ENCODE measurements around the gene STK16. TPM values are rescaled to one million over a fixed set of nuclear protein-coding genes. Genes with fewer than 3 reads are reported as not detected.
"Not testable (repeated sequence)": the region's sequence is repeated elsewhere in the genome, so short reads cannot be mapped to it uniquely, and the experiment has no call there.

STK16 gene
- total and polyA plus RNA-seq, 3 experiments from 2014 or later: 18.6 to 26.1 (median 23.0) TPM

- H3K27me3 ChIP-seq (ENCODE audit: insufficient read depth, low read length, poor library complexity, severe bottlenecking); H3K9me3 ChIP-seq (ENCODE audit: low read length); DNase-seq; POLR2A ChIA-PET; H3K27ac ChIP-seq (ENCODE audit: low read depth, low read length); H3K9me3 Mint-ChIP-seq; H3K4me1 ChIP-seq (ENCODE audit: insufficient read depth, low read length); H3K27me3 Mint-ChIP-seq; H3K4me3 ChIP-seq (ENCODE audit: low read length): not testable (repeated sequence)
- Mint-ChIP-seq H3K27ac (peak overlapping the region in 7 of 8 donors; percentile 32 to 84 (median 74)), H3K36me3 (peaks cover 8 to 45% (median 12%) of the 10 kb centered on the region in 3 donors), H3K4me1 (peaks cover 8 to 21% (median 10%) of the 10 kb centered on the region in 3 donors), H3K4me3 (peak overlapping the region in 1 of 7 donors; percentile 27)
- CTCF ChIA-PET: interaction anchor here (1.0 to 14.9 kb wide), 3 partner anchors 5 to 10 kb away, joined by 3 to 258 read pairs (median 5); partner anchors contain the start of gene DNAJB2
- peaks cover 18% of the 10 kb centered on the region for H3K36me3 ChIP-seq (ENCODE audit: insufficient read depth, low read length)
These were observed 41.8 kb downstream of the STK16 start for GRCh38 chr2:219287116-219287440.

GRCh38 chr2:219287580-219288265 is 42.4 kb downstream of the STK16 start:
- no peak overlapping the region for H3K4me3 Mint-ChIP-seq
- peaks cover 12% of the 10 kb centered on the region for H3K36me3 ChIP-seq (ENCODE audit: insufficient read depth, low read length)
- peaks cover 3 to 38% (median 11%) of the 10 kb centered on the region in 3 donors for H3K36me3 Mint-ChIP-seq
- H3K27me3 Mint-ChIP-seq: no peaks in the 10 kb centered on the region
- no peak for DNase-seq
- POLR2A ChIA-PET: interaction anchor here (0.7 to 0.9 kb wide), 2 partner anchors 9 to 110 kb away, joined by 3 read pairs; partner anchors contain the start of gene DNAJB2
- no peaks in the 10 kb centered on the region for H3K27me3 ChIP-seq (ENCODE audit: insufficient read depth, low read length, poor library complexity, severe bottlenecking)
- no peak overlapping the region for H3K4me3 ChIP-seq (ENCODE audit: low read length)
- H3K27ac ChIP-seq (ENCODE audit: low read depth, low read length): peak overlapping the region; percentile 9
- H3K4me1 ChIP-seq (ENCODE audit: insufficient read depth, low read length): no peaks in the 10 kb centered on the region
- peak overlapping the region in 7 of 8 donors; percentile 17 to 84 (median 74) for H3K27ac Mint-ChIP-seq
- H3K9me3 Mint-ChIP-seq: no peaks in the 10 kb centered on the region
- no peaks in the 10 kb centered on the region for H3K9me3 ChIP-seq (ENCODE audit: low read length)
- H3K4me1 Mint-ChIP-seq: peaks cover 5 to 19% (median 8%) of the 10 kb centered on the region in 3 donors
- CTCF ChIA-PET: interaction anchor here (1.0 kb wide), 1 partner anchor 9 kb away, joined by 3 read pairs; the partner anchor contains the start of gene DNAJB2

GRCh38 chr2:219289195-219289536 is 43.9 kb downstream of the STK16 start:
- Mint-ChIP-seq H3K9me3 (no peaks in the 10 kb centered on the region), H3K27me3 (no peaks in the 10 kb centered on the region), H3K27ac (peak overlapping the region in 2 of 8 donors; percentile 19 to 36), H3K36me3 (peaks cover 0 to 24% (median 0%) of the 10 kb centered on the region in 3 donors), H3K4me1 (peaks cover 3 to 12% (median 4%) of the 10 kb centered on the region in 3 donors), H3K4me3 (no peak overlapping the region)
- ChIA-PET POLR2A (no interaction called here), CTCF (interaction anchor here (0.8 to 7.4 kb wide), 3 partner anchors 9 to 220 kb away, joined by 3 to 258 read pairs (median 3); partner anchors contain the start of genes DNAJB2 and NHEJ1)
- H3K9me3 ChIP-seq (ENCODE audit: low read length): no peaks in the 10 kb centered on the region
- no peaks in the 10 kb centered on the region for H3K36me3 ChIP-seq (ENCODE audit: insufficient read depth, low read length)
- no peak overlapping the region for H3K4me3 ChIP-seq (ENCODE audit: low read length)
- peaks cover under 1% of the 10 kb centered on the region for H3K4me1 ChIP-seq (ENCODE audit: insufficient read depth, low read length)
- H3K27me3 ChIP-seq (ENCODE audit: insufficient read depth, low read length, poor library complexity, severe bottlenecking): no peaks in the 10 kb centered on the region
- no peak for DNase-seq
- H3K27ac ChIP-seq (ENCODE audit: low read depth, low read length): no peak overlapping the region

- Histone ChIP-seq H3K36me3 (ENCODE audit: insufficient read depth, low read length) (no peaks in the 10 kb centered on the region), H3K27ac (ENCODE audit: low read depth, low read length) (no peak overlapping the region), H3K4me3 (ENCODE audit: low read length) (no peak overlapping the region), H3K9me3 (ENCODE audit: low read length) (no peaks in the 10 kb centered on the region), H3K4me1 (ENCODE audit: insufficient read depth, low read length) (peaks cover 5% of the 10 kb centered on the region), H3K27me3 (ENCODE audit: insufficient read depth, low read length, poor library complexity, severe bottlenecking) (no peaks in the 10 kb centered on the region)
- Mint-ChIP-seq H3K36me3 (peaks cover 0 to 19% (median 0%) of the 10 kb centered on the region in 3 donors), H3K9me3 (no peaks in the 10 kb centered on the region), H3K27me3 (no peaks in the 10 kb centered on the region), H3K4me1 (peaks cover 7 to 15% (median 7%) of the 10 kb centered on the region in 3 donors), H3K27ac (peak overlapping the region in 3 of 8 donors; percentile 36 to 92 (median 72)), H3K4me3 (no peak overlapping the region)
- ChIA-PET CTCF (interaction anchor here (0.8 to 7.4 kb wide), 4 partner anchors 10 to 220 kb away, joined by 3 to 258 read pairs (median 3); partner anchors contain the start of genes DNAJB2 and NHEJ1), POLR2A (no interaction called here)
- DNase-seq: no peak
These were observed 44.5 kb downstream of the STK16 start for GRCh38 chr2:219289537-219290361.

DNA sequence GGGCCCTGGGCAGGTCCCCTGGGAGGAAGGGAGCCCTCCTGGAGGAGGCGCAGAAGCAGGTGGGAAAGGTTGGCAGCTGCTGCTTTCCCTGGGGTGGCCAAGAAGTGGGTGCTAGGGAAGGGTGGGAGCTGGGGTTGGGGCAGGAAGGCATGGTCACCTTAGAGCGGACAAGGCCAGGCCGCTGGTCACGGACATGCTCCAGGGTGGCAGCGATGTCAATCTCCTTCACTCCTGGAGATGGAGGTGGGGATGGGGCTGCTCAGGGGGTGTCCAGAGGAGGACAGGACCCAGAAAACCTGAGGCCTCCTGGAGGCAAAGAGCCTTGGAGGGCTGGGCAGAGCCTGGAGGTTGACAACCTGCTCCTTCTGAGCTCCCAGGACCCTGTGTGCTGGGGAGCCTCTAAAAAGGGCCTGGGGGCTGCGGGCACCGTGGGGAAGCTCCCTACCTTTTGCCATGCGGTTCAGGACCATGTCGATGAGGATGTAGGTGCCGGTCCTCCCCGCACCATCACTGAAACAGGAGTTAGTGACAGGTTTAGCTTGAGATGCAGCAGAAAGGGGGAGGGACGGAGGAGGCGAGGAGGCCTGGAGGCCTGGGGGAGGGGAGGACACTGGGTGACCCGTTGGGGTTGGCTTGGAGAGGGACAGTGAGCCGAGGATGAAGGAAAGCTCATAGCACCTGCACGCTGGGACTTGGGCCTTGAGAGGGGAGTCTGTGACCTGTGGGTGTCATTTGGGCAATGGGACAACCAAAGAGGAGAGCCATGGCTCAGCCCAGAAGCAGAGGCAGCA is 45.3 kb downstream of the STK16 start:
- H3K4me3 ChIP-seq (ENCODE audit: low read length): no peak overlapping the region
- Mint-ChIP-seq H3K27ac (peak overlapping the region in 4 of 8 donors; percentile 47 to 86 (median 63)), H3K4me1 (peaks cover 10 to 19% (median 12%) of the 10 kb centered on the region in 3 donors), H3K4me3 (no peak overlapping the region), H3K9me3 (no peaks in the 10 kb centered on the region), H3K36me3 (peaks cover 0 to 10% (median 0%) of the 10 kb centered on the region in 3 donors), H3K27me3 (no peaks in the 10 kb centered on the region)
- H3K4me1 ChIP-seq (ENCODE audit: insufficient read depth, low read length): peaks cover 10% of the 10 kb centered on the region
- no peaks in the 10 kb centered on the region for H3K9me3 ChIP-seq (ENCODE audit: low read length)
- H3K27me3 ChIP-seq (ENCODE audit: insufficient read depth, low read length, poor library complexity, severe bottlenecking): no peaks in the 10 kb centered on the region
- H3K36me3 ChIP-seq (ENCODE audit: insufficient read depth, low read length): no peaks in the 10 kb centered on the region
- ChIA-PET POLR2A (interaction anchor here (0.6 to 1.3 kb wide), 2 partner anchors 10 to 50 kb away, joined by 3 to 4 read pairs; no protein-coding TSS in a partner anchor), CTCF (interaction anchor here (0.8 to 7.4 kb wide), 4 partner anchors 11 to 64 kb away, joined by 3 to 258 read pairs (median 3); partner anchors contain the start of genes DNAJB2, GLB1L, STK16 and TUBA4A)
- no peak overlapping the region for H3K27ac ChIP-seq (ENCODE audit: low read depth, low read length)
- DNase-seq: no peak

- Mint-ChIP-seq H3K27me3 (no peaks in the 10 kb centered on the region), H3K4me3 (no peak overlapping the region), H3K27ac (peak overlapping the region in 2 of 8 donors; percentile 47 to 58), H3K4me1 (peaks cover 10 to 18% (median 16%) of the 10 kb centered on the region in 3 donors), H3K9me3 (no peaks in the 10 kb centered on the region), H3K36me3 (peaks cover 0 to 5% (median 0%) of the 10 kb centered on the region in 3 donors)
- H3K27me3 ChIP-seq (ENCODE audit: insufficient read depth, low read length, poor library complexity, severe bottlenecking): no peaks in the 10 kb centered on the region
- no peaks in the 10 kb centered on the region for H3K36me3 ChIP-seq (ENCODE audit: insufficient read depth, low read length)
- no peak overlapping the region for H3K27ac ChIP-seq (ENCODE audit: low read depth, low read length)
- ChIA-PET CTCF (interaction anchor here (0.8 to 7.4 kb wide), 5 partner anchors 12 to 119 kb away, joined by 3 to 258 read pairs (median 3); partner anchors contain the start of genes CNPPD1, DNAJB2, GLB1L and SLC23A3), POLR2A (interaction anchor here (0.6 to 1.3 kb wide), 3 partner anchors 11 to 77 kb away, joined by 3 to 4 read pairs (median 3); no protein-coding TSS in a partner anchor)
- no peak overlapping the region for H3K4me3 ChIP-seq (ENCODE audit: low read length)
- no peak for DNase-seq
- peaks cover 10% of the 10 kb centered on the region for H3K4me1 ChIP-seq (ENCODE audit: insufficient read depth, low read length)
- H3K9me3 ChIP-seq (ENCODE audit: low read length): no peaks in the 10 kb centered on the region
These were observed 46.1 kb downstream of the STK16 start for GRCh38 chr2:219291394-219291793.

DNA sequence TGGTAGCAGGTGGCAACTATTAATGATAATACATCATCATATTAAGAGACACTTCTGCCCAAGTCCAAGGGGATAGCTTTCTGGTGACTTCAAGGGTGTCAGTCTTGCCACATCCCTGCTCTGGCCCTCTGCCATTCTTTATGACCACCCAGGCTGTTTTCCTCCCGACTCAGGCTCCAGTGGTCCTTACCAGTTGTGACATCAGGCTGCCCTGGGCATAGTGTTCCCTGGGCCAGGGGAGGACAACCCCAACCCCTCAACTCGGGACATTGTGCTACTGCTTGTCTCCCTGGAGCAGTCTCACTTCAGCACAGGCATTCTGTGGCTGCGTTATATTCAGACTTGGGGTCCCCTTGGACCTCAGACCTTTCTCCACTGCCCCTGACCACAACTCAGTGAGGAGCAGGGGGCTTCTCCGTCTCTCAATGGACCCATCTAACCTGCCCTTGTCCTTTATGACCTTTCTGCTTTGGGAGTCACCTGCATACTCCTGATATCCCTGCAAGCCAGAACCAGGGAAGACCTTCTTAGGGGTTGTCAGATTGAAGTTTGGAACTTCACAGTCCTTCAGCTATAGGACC is 46.7 kb downstream of the STK16 start:
- Mint-ChIP-seq H3K27me3 (no peaks in the 10 kb centered on the region), H3K27ac (peak overlapping the region in 5 of 8 donors; percentile 8 to 78 (median 33)), H3K4me1 (peaks cover 10 to 16% (median 16%) of the 10 kb centered on the region in 3 donors), H3K4me3 (peak overlapping the region in 1 of 7 donors; percentile 24), H3K9me3 (no peaks in the 10 kb centered on the region), H3K36me3 (no peaks in the 10 kb centered on the region)
- Histone ChIP-seq H3K36me3 (ENCODE audit: insufficient read depth, low read length) (no peaks in the 10 kb centered on the region), H3K27me3 (ENCODE audit: insufficient read depth, low read length, poor library complexity, severe bottlenecking) (no peaks in the 10 kb centered on the region), H3K4me3 (ENCODE audit: low read length) (no peak overlapping the region), H3K4me1 (ENCODE audit: insufficient read depth, low read length) (peaks cover 12% of the 10 kb centered on the region), H3K27ac (ENCODE audit: low read depth, low read length) (no peak overlapping the region), H3K9me3 (ENCODE audit: low read length) (no peaks in the 10 kb centered on the region)
- no peak for DNase-seq
- ChIA-PET CTCF (interaction anchor here (0.8 to 7.4 kb wide), 4 partner anchors 12 to 119 kb away, joined by 3 to 258 read pairs (median 54); partner anchors contain the start of genes CNPPD1, DNAJB2, GLB1L and SLC23A3), POLR2A (interaction anchor here (0.7 to 1.3 kb wide), 3 partner anchors 12 to 77 kb away, joined by 3 to 7 read pairs (median 4); no protein-coding TSS in a partner anchor)
